Measurements from ENCODE around the gene INKA1.

Gene INKA1

GRCh38 chr3:49805367-49805782 is 2.3 kb downstream of the INKA1 start:
- Histone ChIP-seq H3K9ac (ENCODE audit: low read length) (peak overlapping the region; percentile 96), H3K4me2 (ENCODE audit: low read length, poor library complexity, severe bottlenecking) (no peak overlapping the region), H3K27ac (ENCODE audit: low read length, poor library complexity, severe bottlenecking) (no peak overlapping the region)

GRCh38 chr3:49805897-49806701 is 3.0 kb downstream of the INKA1 start:
- Histone ChIP-seq H3K4ac (ENCODE audit: low read depth in 1 of 2, low read length in 2 of 2) (peak overlapping the region; percentile 100), H2AFZ (ENCODE audit: low read depth, low read length) (no peak overlapping the region), H2BK12ac (ENCODE audit: low read length in 2 of 2) (peak overlapping the region; percentile 99), H3K4me3 (ENCODE audit: insufficient read depth in 1 of 2, low read depth in 1 of 2, low read length in 2 of 2) (peak overlapping the region in 1 of 2 experiments; percentile 64), H3K9ac (ENCODE audit: low read length) (peak overlapping the region; percentile 78), H2BK5ac (ENCODE audit: low read depth, low read length, poor library complexity, severe bottlenecking) (no peak overlapping the region), H3K9me3 (ENCODE audit: control insufficient read depth, low read length) (no peaks in the 10 kb centered on the region), H2BK15ac (ENCODE audit: low read depth, poor library complexity, severe bottlenecking) (peak overlapping the region; percentile 99), H3K18ac (ENCODE audit: low read depth in 1 of 2, low read length in 2 of 2) (peak overlapping the region; percentile 99), H3K4me1 (ENCODE audit: control insufficient read depth, insufficient read depth, low read depth, low read length) (peaks cover 10% of the 10 kb centered on the region), H3K27ac (ENCODE audit: low read length, poor library complexity, severe bottlenecking) (no peak overlapping the region), H2AK5ac (ENCODE audit: low read length, severe bottlenecking) (no peak overlapping the region), H3K27me3 (ENCODE audit: control insufficient read depth in 1 of 2, insufficient read depth in 1 of 2, low read length in 2 of 2) (peaks cover 0 to 21% of the 10 kb centered on the region in 2 experiments), H2BK120ac (ENCODE audit: low read depth, low read length) (peak overlapping the region; percentile 99), H3K4me2 (ENCODE audit: low read length, poor library complexity, severe bottlenecking) (no peak overlapping the region), H3K79me1 (replicated peaks; ENCODE audit: low read length, poor library complexity, severe bottlenecking) (no peaks in the 10 kb centered on the region), H3K36me3 (ENCODE audit: control insufficient read depth in 1 of 2, insufficient read depth in 2 of 2, low read depth in 1 of 2, low read length in 2 of 2) (peaks cover 3 to 35% of the 10 kb centered on the region in 2 experiments), H4K91ac (ENCODE audit: low read length) (peak overlapping the region; percentile 100), H3K23ac (ENCODE audit: low read length in 2 of 2) (peak overlapping the region; percentile 79 to 87), H4K8ac (ENCODE audit: low read length) (peak overlapping the region; percentile 100), H3K14ac (ENCODE audit: low read length in 2 of 2) (peak overlapping the region in 1 of 2 experiments; percentile 98)
- 14% methylated on average over 9 of the region's 11 CpGs for WGBS
- DNase-seq = peak; percentile 75

More at GRCh38 chr3:49805367-49805782, 2.3 kb downstream of the INKA1 start:
- Histone ChIP-seq H3K4me3 (ENCODE audit: insufficient read depth in 1 of 2, low read depth in 1 of 2, low read length in 2 of 2) (peak overlapping the region in 1 of 2 experiments; percentile 91), H3K36me3 (ENCODE audit: control insufficient read depth in 1 of 2, insufficient read depth in 2 of 2, low read depth in 1 of 2, low read length in 2 of 2) (peaks cover 3 to 28% of the 10 kb centered on the region in 2 experiments), H4K8ac (ENCODE audit: low read length) (peak overlapping the region; percentile 100), H3K4me1 (ENCODE audit: control insufficient read depth, insufficient read depth, low read depth, low read length) (peaks cover 10% of the 10 kb centered on the region), H2BK120ac (ENCODE audit: low read depth, low read length) (peak overlapping the region; percentile 99), H2BK12ac (ENCODE audit: low read length in 2 of 2) (peak overlapping the region; percentile 71 to 99), H2BK15ac (ENCODE audit: low read depth, poor library complexity, severe bottlenecking) (peak overlapping the region; percentile 99), H3K23ac (ENCODE audit: low read length in 2 of 2) (peak overlapping the region in 1 of 2 experiments; percentile 79), H3K14ac (ENCODE audit: low read length in 2 of 2) (peak overlapping the region in 1 of 2 experiments; percentile 98), H3K79me1 (replicated peaks; ENCODE audit: low read length, poor library complexity, severe bottlenecking) (no peaks in the 10 kb centered on the region), H3K27me3 (ENCODE audit: control insufficient read depth in 1 of 2, insufficient read depth in 1 of 2, low read length in 2 of 2) (peaks cover 0 to 23% of the 10 kb centered on the region in 2 experiments), H2AK5ac (ENCODE audit: low read length, severe bottlenecking) (no peak overlapping the region), H3K18ac (ENCODE audit: low read depth in 1 of 2, low read length in 2 of 2) (peak overlapping the region; percentile 99), H3K9me3 (ENCODE audit: control insufficient read depth, low read length) (no peaks in the 10 kb centered on the region), H4K91ac (ENCODE audit: low read length) (peak overlapping the region; percentile 100), H2AFZ (ENCODE audit: low read depth, low read length) (no peak overlapping the region), H2BK5ac (ENCODE audit: low read depth, low read length, poor library complexity, severe bottlenecking) (no peak overlapping the region), H3K4ac (ENCODE audit: low read depth in 1 of 2, low read length in 2 of 2) (peak overlapping the region; percentile 100)
- WGBS = 58% methylated on average over 2 of the region's 3 CpGs
- DNase-seq = peak; percentile 78

- no peak for DNase-seq
- WGBS = 89% methylated on average over 2 of the region's 2 CpGs
- H3K27ac ChIP-seq (ENCODE audit: low read length, poor library complexity, severe bottlenecking) = no peak overlapping the region
- H2BK5ac ChIP-seq (ENCODE audit: low read depth, low read length, poor library complexity, severe bottlenecking) = no peak overlapping the region
- H4K8ac ChIP-seq (ENCODE audit: low read length) = peak overlapping the region; percentile 95
- peaks cover 10% of the 10 kb centered on the region for H3K4me1 ChIP-seq (ENCODE audit: control insufficient read depth, insufficient read depth, low read depth, low read length)
- no peak overlapping the region for H3K4me3 ChIP-seq (ENCODE audit: insufficient read depth in 1 of 2, low read depth in 1 of 2, low read length in 2 of 2)
- H2BK120ac ChIP-seq (ENCODE audit: low read depth, low read length) = peak overlapping the region; percentile 99
- no peak overlapping the region for H2AFZ ChIP-seq (ENCODE audit: low read depth, low read length)
- no peaks in the 10 kb centered on the region for H3K79me1 ChIP-seq (replicated peaks; ENCODE audit: low read length, poor library complexity, severe bottlenecking)
- H3K27me3 ChIP-seq (ENCODE audit: control insufficient read depth in 1 of 2, insufficient read depth in 1 of 2, low read length in 2 of 2) = peaks cover 0 to 13% of the 10 kb centered on the region in 2 experiments
- H2AK5ac ChIP-seq (ENCODE audit: low read length, severe bottlenecking) = no peak overlapping the region
- H3K9ac ChIP-seq (ENCODE audit: low read length) = peak overlapping the region; percentile 13
- H2BK15ac ChIP-seq (ENCODE audit: low read depth, poor library complexity, severe bottlenecking) = peak overlapping the region; percentile 50
- peaks cover 3 to 43% of the 10 kb centered on the region in 2 experiments for H3K36me3 ChIP-seq (ENCODE audit: control insufficient read depth in 1 of 2, insufficient read depth in 2 of 2, low read depth in 1 of 2, low read length in 2 of 2)
- peak overlapping the region in 1 of 2 experiments; percentile 82 for H3K14ac ChIP-seq (ENCODE audit: low read length in 2 of 2)
- H3K9me3 ChIP-seq (ENCODE audit: control insufficient read depth, low read length) = no peaks in the 10 kb centered on the region
- H3K4ac ChIP-seq (ENCODE audit: low read depth in 1 of 2, low read length in 2 of 2) = peak overlapping the region; percentile 92 to 98
- H2BK12ac ChIP-seq (ENCODE audit: low read length in 2 of 2) = peak overlapping the region; percentile 93 to 99
- peak overlapping the region; percentile 99 for H4K91ac ChIP-seq (ENCODE audit: low read length)
- H3K18ac ChIP-seq (ENCODE audit: low read depth in 1 of 2, low read length in 2 of 2) = peak overlapping the region; percentile 93 to 97
- no peak overlapping the region for H3K4me2 ChIP-seq (ENCODE audit: low read length, poor library complexity, severe bottlenecking)
- H3K23ac ChIP-seq (ENCODE audit: low read length in 2 of 2) = no peak overlapping the region
Measured at GRCh38 chr3:49806850-49807249, 3.8 kb downstream of the INKA1 start.

GRCh38 chr3:49807431-49808114 is 4.5 kb downstream of the INKA1 start:
- Histone ChIP-seq H3K27ac (ENCODE audit: low read length, poor library complexity, severe bottlenecking) (no peak overlapping the region), H2BK120ac (ENCODE audit: low read depth, low read length) (peak overlapping the region; percentile 99), H2BK15ac (ENCODE audit: low read depth, poor library complexity, severe bottlenecking) (peak overlapping the region; percentile 89), H4K8ac (ENCODE audit: low read length) (peak overlapping the region; percentile 97), H3K4ac (ENCODE audit: low read depth in 1 of 2, low read length in 2 of 2) (peak overlapping the region; percentile 92 to 98), H3K23ac (ENCODE audit: low read length in 2 of 2) (no peak overlapping the region), H3K4me2 (ENCODE audit: low read length, poor library complexity, severe bottlenecking) (no peak overlapping the region), H3K9ac (ENCODE audit: low read length) (no peak overlapping the region), H3K27me3 (ENCODE audit: control insufficient read depth in 1 of 2, insufficient read depth in 1 of 2, low read length in 2 of 2) (peaks cover 0 to 12% of the 10 kb centered on the region in 2 experiments), H3K18ac (ENCODE audit: low read depth in 1 of 2, low read length in 2 of 2) (peak overlapping the region; percentile 93 to 97), H2AK5ac (ENCODE audit: low read length, severe bottlenecking) (no peak overlapping the region), H3K79me1 (replicated peaks; ENCODE audit: low read length, poor library complexity, severe bottlenecking) (no peaks in the 10 kb centered on the region), H3K4me1 (ENCODE audit: control insufficient read depth, insufficient read depth, low read depth, low read length) (peaks cover 10% of the 10 kb centered on the region), H3K4me3 (ENCODE audit: insufficient read depth in 1 of 2, low read depth in 1 of 2, low read length in 2 of 2) (no peak overlapping the region), H2BK5ac (ENCODE audit: low read depth, low read length, poor library complexity, severe bottlenecking) (no peak overlapping the region), H4K91ac (ENCODE audit: low read length) (peak overlapping the region; percentile 99), H3K36me3 (ENCODE audit: control insufficient read depth in 1 of 2, insufficient read depth in 2 of 2, low read depth in 1 of 2, low read length in 2 of 2) (peaks cover 6 to 50% of the 10 kb centered on the region in 2 experiments), H3K14ac (ENCODE audit: low read length in 2 of 2) (peak overlapping the region in 1 of 2 experiments; percentile 93), H3K9me3 (ENCODE audit: control insufficient read depth, low read length) (no peaks in the 10 kb centered on the region), H2AFZ (ENCODE audit: low read depth, low read length) (no peak overlapping the region), H2BK12ac (ENCODE audit: low read length in 2 of 2) (peak overlapping the region; percentile 93 to 99)
- WGBS = 72% methylated on average over 13 of the region's 13 CpGs
- DNase-seq = peak; percentile 20

Measured in mesenchymal stem cell (in vitro differentiated cells and primary cell).